ENCODE measurements around the gene TPPP2. TPM values are rescaled to one million over a fixed set of nuclear protein-coding genes. Genes with fewer than 3 reads are reported as not detected.

TPPP2 gene
- total and polyA plus RNA-seq, 9 of the 15 experiments (the other 6 are each of a cell fraction or from before 2014, with no cell fraction given): 0.18 TPM; not detected in 8

- Histone ChIP-seq H3K9me3 (replicated peaks; ENCODE audit: control insufficient read depth, insufficient read depth, low read depth, low read length) (no peaks in the 10 kb centered on the region), H3K4me1 (replicated peaks in 1 of 2; ENCODE audit: control insufficient read depth in 2 of 2, insufficient read depth in 2 of 2, low read length in 2 of 2) (peaks cover 0 to 18% of the 10 kb centered on the region in 2 experiments; a peak in 3 of 5 replicates), H3K4me3 (no peak overlapping the region), H3K36me3 (ENCODE audit: control insufficient read depth, insufficient read depth, low read length) (no peaks in the 10 kb centered on the region), H4K20me1 (replicated peaks; ENCODE audit: control insufficient read depth, insufficient read depth, low read length) (no peaks in the 10 kb centered on the region), H2AFZ (ENCODE audit: low read depth, low read length) (no peak overlapping the region), H3K9ac (ENCODE audit: insufficient read depth in 1 of 2, low read depth in 2 of 2, low read length in 2 of 2) (no peak overlapping the region), H3K27ac (ENCODE audit: extremely low read depth, low read depth, low read length) (no peak overlapping the region), H3K79me2 (ENCODE audit: control insufficient read depth, insufficient read depth, low read length) (no peaks in the 10 kb centered on the region), H3K27me3 (ENCODE audit: control insufficient read depth in 2 of 2, insufficient read depth in 2 of 2, low read length in 2 of 2) (no peaks in the 10 kb centered on the region), H3K9me1 (ENCODE audit: control insufficient read depth, insufficient read depth, low read length) (no peaks in the 10 kb centered on the region), H3K4me2 (ENCODE audit: insufficient read depth, low read length) (no peak overlapping the region)
- ATAC-seq (no peak), DNase-seq (ENCODE audit: extremely low read depth in 1 of 4, low spot score in 3 of 4) (no peak), FAIRE-seq (no peak)
- POLR2A ChIA-PET: no interaction called here
- BruUV-seq (replicated peaks): no TSS peak
- WGBS (ENCODE audit: insufficient coverage, low coverage, missing lambda C conversion rate): 48% methylated on average over 5 of the region's 9 CpGs
- in situ Hi-C loops (cut with MboI) (no loop called here), intact Hi-C loops (cut with micrococcal nuclease) (no loop called here)
- CTCF ChIA-PET (ENCODE audit: low intra/inter-chr PET ratio): no interaction called here
- TF ChIP-seq NR2C1 (IDR thresholded peaks at IDR 0.05) (peak; percentile 51), NR2C1 (tag; IDR thresholded peaks at IDR 0.05) (peak; percentile 49; the same call in 1 of the 2 replicates), CTCFL (IDR thresholded peaks at IDR 0.05; ENCODE audit: borderline replicate concordance, insufficient read depth, low read depth, low read length, poor library complexity, severe bottlenecking) (no peak), ZNF79 (CRISPR knock-in tag; IDR thresholded peaks at IDR 0.05; ENCODE audit: low read depth) (no peak), HDAC6 (IDR thresholded peaks at IDR 0.05; ENCODE audit: low read depth, low read length) (no peak), POLR2A (conservative IDR thresholded peaks at IDR 0.05) (no peak), ZNF444 (CRISPR knock-in tag; IDR thresholded peaks at IDR 0.05) (no peak), LEF1 (IDR thresholded peaks at IDR 0.05) (no peak), ESRRA (IDR thresholded peaks at IDR 0.05; ENCODE audit: borderline replicate concordance, low read depth) (peak; percentile 66; the same call in 1 of the 2 replicates), KLF10 (CRISPR knock-in tag; IDR thresholded peaks at IDR 0.05) (no peak), NEUROD1 (IDR thresholded peaks at IDR 0.05; ENCODE audit: borderline replicate concordance, low read depth, low read length, partially characterized antibody) (no peak), ZNF592 (IDR thresholded peaks at IDR 0.05) (no peak), ATF3 (IDR thresholded peaks at IDR 0.05) (no peak), ATF3 (CRISPR knock-in tag; conservative IDR thresholded peaks at IDR 0.05) (no peak), ZNF41 (CRISPR knock-in tag; conservative IDR thresholded peaks at IDR 0.05) (no peak), NFIX (CRISPR knock-in tag; IDR thresholded peaks at IDR 0.05; ENCODE audit: low read depth) (no peak), MXI1 (IDR thresholded peaks at IDR 0.05; ENCODE audit: low read depth, low read length) (no peak)
Observed at GRCh38 chr14:21075719-21076437, 45.9 kb downstream of the TPPP2 start.

Data from K562 (cell line).